GM13977 (cell line): ENCODE results near the gene ZMYM3.

Experiments
- DNase-seq: peaks from one replicate; pipeline ENCODE4 v3.0.0; 2012; ENCODE audit warnings: low spot score
- CTCF ChIP-seq: IDR thresholded peaks from 2 replicates; pipeline ENCODE4 v1.5.1; 2012; ENCODE audit warnings: mild to moderate bottlenecking, control low read depth; ENCODE audit not compliant: insufficient read depth; ENCODE audit errors: extremely low read depth, missing control alignments
- in situ Hi-C: fragments of 300-500 bp; cut with MboI; formaldehyde crosslinking; loops from one replicate; pipeline ENCODE4 v1.12.0; 2022; ENCODE audit warnings: low sequenced_read_pairs, low pct_unique_long_range_greater_than_20kb, mixed read lengths, inconsistent platforms; ENCODE audit not compliant: unreplicated experiment

Gene ZMYM3

GRCh38 chrX:71222929-71223328 is 31.0 kb downstream of the ZMYM3 start, which contains the start of gene GJB1:
Gene GJB1 (plus strand): TSS chrX:71223224. CDS start chrX:71223708, 484 bp downstream.
- in situ Hi-C loops, result no loop called here
- TF ChIP-seq CTCF, result no peak
- DNase-seq, result no peak

- TF ChIP-seq CTCF, result no peak
- in situ Hi-C loops, result no loop called here
- DNase-seq, result no peak
Measured at GRCh38 chrX:71221145-71221544, 32.8 kb downstream of the ZMYM3 start.

- DNase-seq, result no peak
- in situ Hi-C loops, result no loop called here
- no peak for TF ChIP-seq CTCF
Measured at GRCh38 chrX:71217298-71217697, 36.6 kb downstream of the ZMYM3 start.

DNA sequence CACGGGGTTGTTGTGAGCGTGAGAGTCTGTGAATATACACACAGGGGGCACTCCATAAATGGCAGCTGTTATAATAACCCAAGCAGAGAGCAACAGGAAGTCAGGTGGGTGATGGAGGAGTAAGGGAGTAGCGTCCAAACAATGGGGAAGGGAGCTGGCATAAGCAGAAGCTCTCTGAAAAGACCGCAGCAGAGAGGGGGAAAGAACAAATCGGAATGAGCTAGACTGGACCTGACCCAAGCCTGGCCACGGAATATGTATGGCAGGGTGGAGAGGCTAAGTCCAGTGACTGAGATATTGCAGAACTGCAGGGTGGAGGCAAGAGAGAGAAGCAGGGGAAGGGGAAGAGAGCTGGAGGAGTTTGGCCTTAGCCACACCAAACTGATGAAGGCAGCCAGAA is 37.5 kb downstream of the ZMYM3 start:
- in situ Hi-C loops, result no loop called here
- TF ChIP-seq CTCF, result no peak
- no peak for DNase-seq

DNA sequence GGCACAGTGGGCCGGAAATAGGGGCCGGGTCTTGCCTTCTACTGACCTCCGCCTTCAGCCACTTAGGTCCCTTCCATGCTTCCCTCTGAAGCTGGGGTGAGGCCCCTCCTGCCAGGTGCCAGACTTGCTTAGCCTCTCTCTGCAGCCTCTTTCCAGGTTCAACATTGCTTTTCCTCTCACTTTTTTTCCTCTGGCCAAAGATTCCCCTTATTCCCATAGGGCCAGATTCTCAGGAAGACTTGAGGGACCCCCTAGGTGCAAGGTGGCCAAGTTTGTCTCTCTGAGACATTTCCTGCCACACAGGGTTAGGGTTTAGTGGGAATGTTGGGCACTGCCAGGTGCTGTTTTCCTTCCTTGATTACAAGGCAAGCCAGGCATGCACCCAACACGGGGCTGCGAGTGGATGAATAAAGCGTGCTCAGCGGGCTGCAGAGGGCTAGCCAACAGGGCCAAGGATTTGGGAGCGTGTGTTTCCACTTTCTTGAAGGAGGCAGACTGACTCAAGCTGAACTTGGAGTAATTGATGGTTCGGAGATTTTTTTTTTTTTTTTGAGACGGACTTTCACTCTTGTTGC is 38.5 kb downstream of the ZMYM3 start:
- TF ChIP-seq CTCF, result no peak
- in situ Hi-C loops, result no loop called here
- DNase-seq, result no peak

DNA sequence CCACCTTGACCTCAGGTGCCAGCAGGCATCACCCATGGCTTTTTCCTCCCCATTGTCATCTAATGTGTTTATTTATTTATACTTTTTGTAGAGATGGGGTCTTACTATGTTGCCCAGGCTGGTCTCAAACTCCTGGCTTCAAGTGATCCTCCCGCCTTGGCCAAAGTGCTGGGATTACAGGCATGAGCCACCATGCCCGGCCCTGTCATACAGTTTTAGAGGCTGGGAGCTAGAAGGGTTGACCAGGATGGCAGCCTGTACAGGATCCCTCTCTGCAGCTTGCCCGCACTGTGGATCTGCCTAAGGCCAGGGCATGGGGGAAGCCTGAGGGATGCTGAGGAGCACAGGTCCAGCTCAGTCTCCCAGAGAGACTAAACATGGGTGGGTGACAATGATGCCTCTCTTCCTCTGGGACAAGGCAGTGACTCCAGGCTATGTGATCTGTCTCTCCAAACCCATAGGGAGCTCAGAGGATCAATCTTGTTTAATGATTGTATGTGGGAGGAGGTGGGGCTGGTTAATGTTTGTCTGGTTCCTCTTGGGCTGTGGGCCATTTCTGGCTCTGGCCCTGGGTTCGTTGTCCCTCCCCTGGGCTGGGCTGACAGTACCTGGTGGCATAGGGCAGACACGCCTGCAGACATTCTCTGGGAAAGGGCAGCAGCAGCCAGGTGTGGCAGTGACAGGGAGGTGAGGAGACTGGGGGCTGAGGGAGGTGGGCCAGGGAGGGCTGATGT is 39.2 kb downstream of the ZMYM3 start:
- no peak for DNase-seq
- TF ChIP-seq CTCF, result no peak
- in situ Hi-C loops, result no loop called here
